NB4 (cell line): Measurements from ENCODE around the gene HDAC11.

Experiments used
- CTCF ChIP-seq: IDR thresholded peaks from one replicate; pipeline ENCODE4 v1.5.1; 2012; ENCODE audit warnings: low read depth, low read length
- MYC ChIP-seq: IDR thresholded peaks from 2 replicates; pipeline ENCODE4 v1.6.1; 2011; ENCODE audit warnings: low read depth, low read length
- POLR2A ChIP-seq: IDR thresholded peaks from 2 replicates; pipeline ENCODE4 v1.6.1; 2011; ENCODE audit warnings: mild to moderate bottlenecking; ENCODE audit not compliant: insufficient read length; ENCODE audit errors: extremely low read depth

- TF ChIP-seq CTCF (no peak), POLR2A (no peak), MYC (no peak)
Observed at GRCh38 chr3:13480340-13481318, 523 bp downstream of the HDAC11 start.
